HG03060 (cell line): ENCODE data around the gene JAK3.
"Not testable (repeated sequence)": the region's sequence is repeated elsewhere in the genome, so short reads cannot be mapped to it uniquely, and the experiment has no call there.

Experiments used
- ATAC-seq: cut with Tn5 transposase; IDR thresholded peaks from one replicate; pipeline ENCODE4 v1.9.1; 2021; ENCODE audit warnings: low read depth, moderate number of reproducible peaks; ENCODE audit not compliant: unreplicated experiment

Gene JAK3

DNA sequence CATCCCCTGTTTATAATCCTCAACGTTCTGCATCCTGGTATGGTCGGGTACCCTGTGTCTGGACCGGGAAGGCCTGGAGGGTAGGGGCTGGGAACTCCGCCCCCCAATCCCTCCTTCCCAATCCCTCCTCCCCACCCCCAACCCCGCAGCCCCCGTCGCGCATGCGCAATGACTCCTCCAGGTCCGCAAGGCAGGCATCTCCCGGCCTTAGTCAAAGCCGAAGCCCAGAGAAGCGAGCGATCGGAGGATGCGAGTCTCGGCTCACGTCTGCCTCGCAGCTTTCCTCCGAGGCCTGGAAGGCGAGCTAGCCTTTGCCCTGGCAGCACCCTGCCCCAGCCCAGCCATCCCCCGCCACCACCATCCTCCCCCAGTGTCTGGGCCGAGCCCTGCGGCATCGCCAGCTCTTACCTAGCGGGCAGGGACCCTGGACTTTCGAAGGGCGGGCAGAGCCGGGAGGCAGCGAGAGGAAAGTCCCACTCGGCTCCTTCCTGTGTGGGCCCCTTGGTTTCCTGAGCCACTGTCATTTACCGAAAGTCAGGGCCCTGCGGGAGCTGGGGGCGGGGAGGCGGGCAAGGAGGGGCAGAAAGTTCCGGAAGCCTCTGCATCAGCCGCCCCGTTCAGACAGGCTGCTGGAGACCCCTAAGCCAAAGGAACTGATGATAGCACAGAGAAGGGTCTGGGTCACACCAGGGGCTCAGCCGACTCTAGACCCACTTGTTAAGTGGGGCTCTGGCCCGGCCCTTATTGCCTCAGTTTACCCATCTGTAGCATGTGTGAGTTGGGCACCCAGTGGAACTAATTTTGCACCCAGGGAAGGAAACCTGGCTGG, at the start of gene JAK3:
TSS of gene JAK3 (minus strand) at position 445 of the 829 bp plus-strand sequence. CDS start 3,565 bp downstream, outside the sequence.
- no peak for ATAC-seq

GRCh38 chr19:17893766-17894165, 46.0 kb upstream of the JAK3 start:
- no peak for ATAC-seq

DNA sequence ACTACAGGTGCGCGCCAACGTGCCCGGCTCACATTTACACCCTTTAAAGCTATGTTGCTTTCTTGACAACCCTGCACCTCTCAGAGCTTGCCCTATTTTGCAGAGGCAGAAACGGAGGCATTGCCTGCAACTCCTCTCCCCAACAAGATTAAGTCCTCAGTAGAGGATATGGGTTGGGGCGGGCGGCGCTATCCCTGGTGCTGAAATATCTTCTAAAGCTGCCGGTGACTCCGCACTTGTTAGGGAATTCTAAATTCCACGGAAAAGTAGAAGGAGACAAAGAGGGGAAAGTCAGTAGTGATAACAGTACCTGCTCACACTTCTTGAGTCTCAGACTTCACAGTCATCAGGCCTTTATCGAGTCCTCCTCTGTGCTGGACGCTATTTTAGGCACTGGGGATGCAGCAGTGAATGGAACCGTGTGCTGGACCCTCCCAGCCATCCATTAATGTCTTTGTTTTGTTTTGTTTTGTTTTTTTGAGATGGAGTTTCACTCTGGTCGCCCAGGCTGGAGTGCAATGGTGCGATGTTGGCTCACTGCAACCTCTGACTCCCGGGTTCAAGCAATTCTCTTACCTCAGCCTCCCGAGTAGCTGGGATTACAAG, 41.9 kb upstream of the JAK3 start:
- no peak for ATAC-seq

DNA sequence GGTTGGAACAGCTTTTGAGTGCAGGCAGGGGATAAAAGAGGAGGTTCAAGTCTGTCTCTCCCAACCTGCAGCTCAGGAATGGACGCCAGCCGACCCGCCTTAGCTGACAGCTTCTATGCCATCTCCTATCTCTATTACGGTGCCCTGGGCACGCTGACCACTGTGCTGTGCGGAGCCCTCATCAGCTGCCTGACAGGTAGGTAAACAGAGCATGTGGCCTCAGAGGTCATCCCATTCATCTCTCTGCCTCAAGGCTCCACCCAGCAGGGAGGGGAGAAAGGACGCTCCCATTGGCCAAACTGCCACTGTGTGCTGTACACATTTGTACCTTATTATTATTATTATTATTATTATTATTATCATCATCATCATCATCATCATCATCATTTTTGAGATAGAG, 40.5 kb upstream of the JAK3 start:
- ATAC-seq = no peak

- not testable (repeated sequence) for ATAC-seq
These were observed 39.4 kb upstream of the JAK3 start for GRCh38 chr19:17887221-17887620.

DNA sequence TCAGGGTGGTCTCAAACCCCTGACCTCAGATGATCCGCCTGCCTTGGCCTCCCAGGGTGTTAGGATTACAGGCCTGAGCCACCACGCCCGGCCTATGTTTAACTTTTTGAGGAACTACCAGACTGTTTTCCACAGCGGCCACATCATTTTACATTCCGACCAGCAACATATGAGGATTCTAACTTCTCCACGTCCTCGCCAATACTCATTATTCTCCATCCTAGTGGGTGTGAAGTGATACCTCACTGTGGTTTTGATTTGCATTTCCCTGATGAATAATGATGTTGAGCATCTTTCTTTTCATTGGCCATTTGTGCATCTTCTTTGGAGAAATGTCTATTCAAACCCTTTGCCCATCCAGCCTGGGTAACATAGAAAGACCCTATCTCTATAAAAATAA, 38.7 kb upstream of the JAK3 start:
- no peak for ATAC-seq

DNA sequence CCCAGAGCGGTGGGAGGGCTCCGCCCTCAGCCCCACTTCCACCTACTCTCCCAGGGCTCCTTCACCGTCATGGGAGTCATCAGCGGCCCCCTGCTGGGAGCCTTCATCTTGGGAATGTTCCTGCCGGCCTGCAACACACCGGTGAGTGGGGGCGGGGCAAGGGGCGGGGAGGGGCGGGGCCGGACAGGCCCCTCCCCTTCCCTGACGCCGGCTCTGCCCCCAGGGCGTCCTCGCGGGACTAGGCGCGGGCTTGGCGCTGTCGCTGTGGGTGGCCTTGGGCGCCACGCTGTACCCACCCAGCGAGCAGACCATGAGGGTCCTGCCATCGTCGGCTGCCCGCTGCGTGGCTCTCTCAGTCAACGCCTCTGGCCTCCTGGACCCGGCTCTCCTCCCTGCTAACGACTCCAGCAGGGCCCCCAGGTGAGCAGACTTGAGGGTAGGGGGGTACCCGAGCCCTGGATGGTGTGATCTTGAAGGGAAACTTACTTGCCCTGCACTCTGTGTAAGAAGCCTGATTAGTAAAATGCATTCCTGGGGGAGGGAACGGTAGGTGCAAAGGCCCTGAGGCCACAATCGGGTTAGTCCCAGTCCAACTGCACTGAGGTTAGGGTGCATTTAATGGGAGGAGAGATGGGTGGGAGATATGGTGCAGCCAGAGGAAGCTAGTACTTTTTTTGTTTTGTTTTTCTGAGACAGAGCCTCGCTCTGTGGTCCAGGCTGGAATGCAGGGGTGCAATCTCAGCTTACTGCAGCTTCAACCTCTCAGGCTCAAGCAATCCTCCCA, 36.0 kb upstream of the JAK3 start:
- ATAC-seq = no peak

GRCh38 chr19:17881701-17882100, 33.9 kb upstream of the JAK3 start:
- ATAC-seq = no peak

DNA sequence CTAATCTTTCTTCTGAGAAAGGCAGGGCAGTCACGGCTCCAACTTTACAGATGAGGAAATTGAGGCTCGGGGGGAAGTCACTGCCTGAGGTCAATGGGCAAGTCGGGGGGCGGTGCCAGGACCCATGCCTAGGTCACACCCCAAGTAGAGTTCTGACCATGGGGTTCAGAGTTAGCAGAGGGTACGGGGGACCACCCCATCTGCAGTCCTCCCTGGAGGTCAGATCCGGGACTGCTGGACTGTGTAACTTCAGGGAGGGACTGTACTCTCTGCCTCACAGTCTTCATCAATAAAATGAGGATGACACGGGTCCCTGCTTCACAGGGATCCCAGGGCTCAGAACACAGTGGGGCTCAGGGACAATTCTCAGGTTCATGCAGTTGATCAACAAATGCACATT, 31.7 kb upstream of the JAK3 start:
- ATAC-seq = no peak

- no peak for ATAC-seq
These were observed 29.9 kb upstream of the JAK3 start for GRCh38 chr19:17877696-17878095.

DNA sequence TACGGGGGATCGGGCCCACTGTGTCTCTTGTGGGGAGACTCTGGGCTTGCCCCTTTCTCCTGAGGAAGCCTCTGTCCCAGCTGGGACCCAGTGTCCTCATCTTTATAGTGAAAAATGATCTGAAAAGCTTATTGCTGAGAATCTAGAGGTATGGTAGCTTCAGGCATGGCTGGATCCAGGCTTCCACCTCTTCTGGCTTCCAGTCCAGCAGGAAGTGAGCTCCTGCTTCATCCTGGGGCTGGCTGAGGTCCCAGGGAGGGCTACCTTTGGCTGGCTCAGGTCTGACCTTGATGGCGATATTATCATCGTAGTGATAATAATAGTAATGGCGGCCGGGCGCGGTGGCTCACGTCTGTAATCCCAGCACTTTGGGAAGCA, 27.0 kb upstream of the JAK3 start:
- no peak for ATAC-seq

DNA sequence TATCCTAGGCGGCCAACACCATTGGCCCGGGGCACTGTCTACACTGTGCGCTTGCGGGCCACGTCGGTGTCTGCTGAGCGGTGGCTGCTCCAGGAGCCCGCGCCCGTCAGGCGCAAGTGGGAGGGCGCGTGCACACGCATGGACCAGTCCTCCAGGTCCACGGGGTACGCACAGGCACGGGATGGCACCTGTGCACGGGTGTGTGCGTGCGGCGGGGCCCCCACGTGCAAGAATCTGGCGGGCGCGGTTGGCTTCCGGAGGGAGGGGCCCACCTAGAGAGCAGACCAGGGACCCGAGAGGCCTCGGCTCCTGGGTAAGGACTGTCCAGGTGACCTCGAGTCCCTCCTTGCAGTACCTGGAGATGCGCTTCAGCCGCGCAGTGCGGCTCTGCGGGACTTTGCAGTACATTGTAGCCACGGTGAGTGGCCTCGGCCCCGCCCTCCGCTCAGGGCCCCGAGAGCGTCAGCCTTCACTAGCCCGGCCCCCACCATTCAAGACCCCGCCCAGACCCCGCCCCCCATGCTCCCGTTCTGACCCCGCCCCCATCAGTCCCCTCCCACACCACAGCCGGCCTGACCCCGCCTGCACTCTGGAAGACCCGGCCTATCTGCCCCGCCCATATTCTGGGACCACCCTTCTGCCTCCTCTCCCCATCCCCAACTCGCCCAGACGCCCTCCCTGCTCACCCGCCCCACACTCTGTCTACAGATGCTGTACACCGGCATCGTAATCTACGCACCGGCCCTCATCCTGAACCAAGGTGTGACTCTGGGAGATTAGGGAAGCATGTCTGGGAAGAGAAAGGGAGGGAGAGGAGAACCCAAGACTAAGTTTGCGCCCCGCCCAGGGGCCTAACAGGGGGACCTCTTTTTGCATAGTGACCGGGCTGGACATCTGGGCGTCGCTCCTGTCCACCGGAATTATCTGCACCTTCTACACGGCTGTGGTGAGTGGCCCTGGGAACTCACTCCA, 26.3 kb upstream of the JAK3 start:
- ATAC-seq = no peak

GRCh38 chr19:17872251-17873001, 24.6 kb upstream of the JAK3 start:
- no peak for ATAC-seq

GRCh38 chr19:17871878-17872250, 24.1 kb upstream of the JAK3 start, which contains the start of gene SLC5A5:
SLC5A5 (plus strand) TSS chr19:17871945; CDS start chr19:17872320, 375 bp downstream.
- no peak for ATAC-seq

DNA sequence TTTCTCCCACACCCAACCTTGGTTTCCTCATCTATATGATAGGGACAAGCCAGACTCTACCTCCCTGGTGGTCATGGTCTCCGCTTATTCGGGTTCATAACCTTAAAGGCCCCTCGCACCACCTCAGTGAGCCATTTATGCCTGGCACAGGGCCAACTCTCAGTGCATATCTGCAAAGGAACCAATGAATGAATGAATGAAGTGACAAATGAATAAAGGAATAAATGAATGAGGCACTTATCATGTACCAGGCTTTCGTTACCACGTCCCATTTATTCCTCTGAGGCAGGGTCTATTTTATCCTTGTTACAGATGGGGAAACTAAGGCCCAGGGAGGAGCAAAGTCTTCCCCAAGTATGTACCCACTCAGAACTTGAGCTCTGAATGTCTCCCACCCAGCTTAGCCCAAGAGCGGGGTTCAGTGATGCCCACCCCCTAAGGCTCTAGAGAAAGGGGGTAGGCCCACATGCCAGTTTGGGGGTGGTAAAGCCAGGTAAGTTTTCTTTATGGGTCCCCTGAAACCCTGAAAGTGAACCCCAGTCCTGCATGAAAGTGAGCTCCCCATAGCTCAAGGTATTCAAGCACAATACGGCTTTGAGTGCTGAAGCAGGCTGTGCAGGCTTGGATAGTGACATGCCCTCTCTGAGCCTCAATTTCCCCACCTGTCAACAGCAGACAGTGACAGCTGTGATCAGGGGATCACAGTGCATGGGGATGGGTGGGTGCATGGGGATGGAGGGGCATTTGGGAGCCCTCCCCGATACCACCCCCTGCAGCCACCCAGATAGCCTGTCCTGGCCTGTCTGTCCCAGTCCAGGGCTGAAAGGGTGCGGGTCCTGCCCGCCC, 23.5 kb upstream of the JAK3 start:
- ATAC-seq = no peak

DNA sequence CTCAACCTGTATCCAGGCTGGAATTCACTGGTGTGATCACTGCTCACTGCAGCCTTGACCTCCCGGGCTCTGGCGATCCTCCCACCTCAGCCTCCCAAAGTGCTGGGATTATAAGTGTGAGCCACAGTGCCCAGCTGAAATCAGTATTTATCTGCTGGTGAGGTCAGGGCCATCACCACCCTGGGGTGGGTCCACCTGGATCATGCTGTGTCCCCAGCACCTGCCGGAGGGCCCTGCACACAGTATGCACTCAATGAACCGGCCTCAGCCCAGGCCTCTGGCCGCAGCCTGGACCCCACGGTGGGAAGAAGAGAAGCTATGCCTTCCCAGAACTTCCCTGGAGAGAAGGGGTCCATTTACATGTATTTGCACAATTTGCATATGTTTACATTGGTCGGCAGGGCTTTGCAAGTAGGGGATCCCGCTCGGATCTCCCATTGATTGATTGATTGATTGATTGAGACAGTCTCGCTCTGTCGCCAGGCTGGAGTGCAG, 21.4 kb upstream of the JAK3 start:
- ATAC-seq = no peak

DNA sequence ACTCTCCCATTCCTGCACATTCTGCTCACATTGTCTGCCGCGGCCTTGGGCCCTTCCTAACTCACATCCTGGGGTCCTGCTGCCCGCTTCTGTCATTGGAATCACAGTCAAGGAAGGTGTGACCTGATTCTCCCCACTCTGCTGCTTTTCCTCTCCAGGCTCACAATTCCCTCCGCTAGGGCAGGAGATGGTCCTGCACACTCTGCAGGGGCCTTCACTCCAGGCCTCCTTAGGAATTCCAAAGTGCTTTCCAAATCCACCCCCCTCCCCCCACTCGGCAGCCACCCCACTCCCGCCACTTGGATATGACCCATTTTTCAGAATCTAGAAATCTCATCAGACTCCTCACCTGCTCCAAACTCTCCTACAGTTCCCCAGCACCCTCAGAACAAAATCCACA, 20.9 kb upstream of the JAK3 start:
- no peak for ATAC-seq

- ATAC-seq = no peak
These were observed 19.2 kb upstream of the JAK3 start for GRCh38 chr19:17866964-17867486.
